GM19438 (cell line): ENCODE results near the gene SH3RF3.

Source experiments
- ATAC-seq: cut with Tn5 transposase; IDR thresholded peaks from one replicate; pipeline ENCODE4 v1.9.1; 2021; ENCODE audit warnings: low read depth; ENCODE audit not compliant: unreplicated experiment

Gene SH3RF3

GRCh38 chr2:109345091-109345490 lies 216.1 kb downstream of the SH3RF3 start:
- ATAC-seq: no peak

DNA sequence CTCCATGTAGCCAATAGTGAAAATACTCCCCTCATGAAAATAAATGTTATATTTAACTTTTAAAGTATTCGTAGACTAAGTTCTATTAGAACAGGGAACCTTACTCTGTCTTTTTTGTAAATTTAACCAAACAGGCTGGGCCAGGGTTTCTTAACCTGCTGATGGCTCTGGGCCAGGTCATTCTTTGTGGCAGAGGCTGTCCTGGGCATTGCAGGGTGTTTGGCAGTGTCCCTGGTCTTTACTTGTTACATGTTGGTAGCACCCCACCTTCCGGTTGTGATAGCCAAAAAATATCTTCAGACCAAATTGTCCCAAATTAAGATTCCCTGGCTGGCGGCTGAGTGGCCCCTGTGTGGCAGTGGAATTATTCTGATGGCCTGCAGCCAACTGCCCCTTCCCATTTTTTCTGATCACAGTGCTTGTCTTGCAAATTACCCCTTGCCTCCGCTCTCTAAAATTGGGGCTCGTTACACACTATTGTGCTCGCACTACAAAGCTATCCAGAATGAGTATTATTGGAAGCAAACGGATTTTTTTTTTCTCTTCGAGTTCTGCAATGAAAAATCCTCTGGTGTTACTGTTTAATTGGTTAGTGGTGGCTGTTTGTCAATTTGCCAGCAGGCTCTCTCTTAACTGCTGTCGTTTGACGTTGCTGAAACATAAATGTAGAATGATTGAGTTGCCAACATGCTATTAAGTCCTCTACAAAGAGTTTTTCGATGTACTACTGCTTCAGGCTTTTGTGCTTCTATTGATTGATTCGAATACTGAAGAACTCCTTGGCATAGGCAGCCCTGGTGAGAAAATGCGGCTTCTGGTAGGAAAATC lies 216.9 kb downstream of the SH3RF3 start:
- no peak for ATAC-seq

DNA sequence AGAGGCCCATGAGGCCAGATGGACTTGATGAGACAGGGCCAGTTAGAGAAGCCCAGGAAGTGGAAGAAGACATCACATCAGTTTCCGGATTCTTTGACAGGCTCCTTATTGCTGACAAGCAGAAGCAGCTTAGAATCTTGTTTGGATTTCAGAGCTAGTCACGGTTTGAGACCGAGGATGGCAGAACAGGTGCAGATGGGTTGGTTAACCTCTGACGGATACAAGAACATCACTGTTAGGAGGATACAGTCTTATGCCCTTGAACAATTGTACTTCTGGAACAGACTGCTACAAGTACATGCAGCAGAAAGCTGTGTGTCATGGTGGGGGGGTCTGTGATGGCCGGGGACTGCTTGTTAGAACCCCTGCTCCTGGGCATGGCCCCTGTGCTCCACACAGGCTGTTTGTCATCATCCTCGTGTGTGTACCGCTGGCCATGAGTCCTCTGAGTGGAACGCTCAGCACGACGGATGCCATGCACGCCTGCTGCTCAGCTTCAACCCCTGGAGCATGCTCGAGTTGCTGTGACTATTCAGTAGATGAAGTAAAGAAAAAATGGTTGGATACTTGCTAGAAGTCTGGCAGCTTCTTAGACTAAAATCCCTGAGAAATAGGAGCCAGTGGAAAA lies 217.7 kb downstream of the SH3RF3 start:
- ATAC-seq: no peak

- no peak for ATAC-seq
These were observed 218.6 kb downstream of the SH3RF3 start for GRCh38 chr2:109347626-109348025.

DNA sequence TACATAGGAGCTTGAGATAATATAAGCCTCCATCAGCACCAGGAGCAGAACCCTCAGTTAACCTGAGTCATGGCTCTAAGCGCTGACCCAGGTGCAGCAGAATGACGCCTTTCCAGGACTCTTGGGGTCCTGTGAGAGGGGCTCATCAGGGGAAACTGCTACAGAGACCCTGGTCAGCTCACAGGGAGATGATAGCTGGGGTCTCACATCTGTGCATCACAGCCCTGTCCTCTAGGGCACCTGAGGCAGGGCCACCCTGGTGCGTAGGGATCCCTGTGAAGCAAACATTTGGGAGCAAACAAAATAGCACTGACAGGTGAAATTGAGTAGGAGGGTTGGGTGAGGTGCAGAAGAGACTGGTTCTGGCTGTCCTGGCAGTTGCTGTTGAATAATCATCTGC lies 219.2 kb downstream of the SH3RF3 start:
- ATAC-seq: no peak

GRCh38 chr2:109348671-109349502 lies 219.9 kb downstream of the SH3RF3 start:
- ATAC-seq: peak; percentile 89

DNA sequence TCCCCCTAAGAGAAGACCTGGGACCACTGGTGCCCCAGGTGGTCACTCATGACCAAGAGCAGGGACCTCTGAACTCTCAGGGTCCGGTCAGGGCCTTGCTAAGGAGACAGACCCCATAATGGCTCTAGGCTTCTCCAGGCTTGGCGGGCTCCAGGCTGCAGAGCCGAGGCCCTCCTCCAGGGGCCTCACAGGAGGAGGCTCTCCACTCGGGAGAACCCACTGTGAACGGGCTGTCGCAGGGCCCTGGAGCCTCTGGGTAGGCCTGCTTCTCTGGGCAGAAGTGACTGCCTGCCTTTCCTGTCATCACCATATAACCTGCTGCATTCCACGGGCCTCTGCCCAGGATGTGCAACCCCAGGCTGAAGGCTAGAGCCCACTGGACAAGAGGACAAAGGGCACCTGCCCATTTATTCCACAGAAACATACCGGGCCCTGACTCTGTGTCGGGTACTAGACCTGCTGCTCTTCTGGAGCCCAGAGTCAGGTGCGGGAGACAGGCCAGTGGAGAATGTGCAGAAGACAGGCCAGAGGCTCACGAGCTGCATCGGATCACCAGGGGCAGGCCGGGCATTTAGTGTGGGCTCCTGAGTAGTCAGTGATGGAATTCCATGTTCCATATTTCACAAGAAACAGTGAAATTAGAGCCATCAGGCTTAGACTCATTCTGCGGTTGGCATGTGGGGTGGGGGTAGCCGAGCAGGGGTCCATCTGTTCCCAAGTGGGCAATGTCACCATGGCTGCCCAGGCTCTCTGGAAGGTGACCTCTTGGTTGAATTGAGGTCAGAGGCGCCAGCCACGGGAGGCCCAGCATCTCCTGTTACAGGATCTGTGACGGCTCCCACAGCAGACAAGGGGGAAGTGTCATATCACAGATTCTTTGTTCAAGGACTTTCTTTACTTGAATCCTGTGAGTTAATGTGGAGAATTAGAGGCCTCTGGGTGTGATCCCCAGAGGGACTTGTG lies 220.8 kb downstream of the SH3RF3 start:
- no peak for ATAC-seq

- no peak for ATAC-seq
These were observed 221.5 kb downstream of the SH3RF3 start for GRCh38 chr2:109350526-109350925.

- no peak for ATAC-seq
These were observed 222.3 kb downstream of the SH3RF3 start for GRCh38 chr2:109351164-109351756.

DNA sequence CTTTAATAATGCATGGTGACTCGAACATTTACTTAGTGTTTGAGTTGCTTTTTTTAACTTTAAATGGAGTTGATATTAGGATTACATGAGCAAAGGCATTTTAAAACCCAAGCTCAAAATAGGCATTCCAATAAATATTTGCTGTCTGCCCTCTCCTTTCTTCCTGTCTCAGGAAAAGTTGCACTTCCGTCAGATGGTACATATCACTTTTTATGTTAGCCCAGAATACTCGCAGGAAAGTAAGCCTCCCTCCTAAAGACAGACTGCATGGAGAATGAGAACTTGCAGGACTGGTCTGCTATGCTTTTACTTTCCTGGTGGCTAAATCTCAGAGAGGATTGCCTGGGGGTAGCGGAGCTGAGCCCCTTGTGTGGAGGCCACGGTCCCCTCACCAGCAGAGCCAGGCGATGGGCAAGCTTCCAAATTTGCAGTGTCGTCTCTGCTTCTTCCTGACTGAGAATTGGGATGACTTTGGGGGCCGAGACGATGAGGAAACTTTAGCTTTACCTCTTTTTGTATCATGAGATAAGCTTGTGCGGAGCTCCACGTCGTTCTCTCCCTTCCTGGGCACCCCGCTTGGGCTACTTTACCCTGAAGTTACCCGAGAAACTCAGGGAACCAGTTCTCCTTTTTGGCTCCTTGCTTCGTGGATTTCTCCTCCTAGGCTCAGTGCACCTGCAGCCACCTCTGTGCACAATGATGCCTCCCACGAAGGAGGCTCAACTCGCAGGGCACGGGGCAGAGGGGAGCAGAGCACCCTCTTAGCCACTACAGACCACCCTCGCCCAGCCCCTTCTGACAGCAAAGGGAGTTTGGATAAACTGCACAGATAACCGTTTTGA lies 223.3 kb downstream of the SH3RF3 start:
- no peak for ATAC-seq

GRCh38 chr2:109352898-109353689 lies 224.1 kb downstream of the SH3RF3 start:
- no peak for ATAC-seq

- ATAC-seq: no peak
These were observed 225.1 kb downstream of the SH3RF3 start for GRCh38 chr2:109353806-109354745.

DNA sequence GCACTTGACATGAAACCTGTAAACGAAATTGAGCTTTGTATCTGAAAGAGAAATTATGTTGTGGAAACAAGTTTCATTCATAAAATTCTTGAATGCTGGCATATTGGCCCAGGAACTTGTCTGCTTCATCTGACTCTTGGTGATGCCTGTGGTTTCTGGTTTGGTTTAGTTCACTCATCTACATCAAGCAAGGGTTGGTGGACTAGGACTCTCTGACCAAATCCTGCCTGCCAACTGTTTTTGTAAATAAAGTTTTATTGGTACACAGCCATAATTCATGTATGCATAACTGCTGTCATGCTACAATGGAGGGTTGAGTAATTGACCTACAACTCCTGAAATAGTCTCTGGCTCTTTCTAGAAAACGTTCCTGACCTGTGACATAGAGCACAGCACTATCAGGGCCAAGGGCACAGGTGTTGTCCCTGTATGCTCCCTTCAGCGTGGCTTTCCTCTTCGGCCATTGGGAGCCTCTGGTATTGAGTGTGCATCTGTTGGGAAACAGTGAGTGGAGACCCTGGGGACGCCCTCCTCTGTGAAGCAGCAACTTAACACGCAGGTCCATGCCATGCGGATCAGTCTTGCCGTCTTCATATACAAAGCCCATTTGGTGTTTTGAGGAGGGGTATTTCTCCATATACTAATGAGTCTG lies 226.3 kb downstream of the SH3RF3 start:
- no peak for ATAC-seq

GRCh38 chr2:109356324-109357035 lies 227.5 kb downstream of the SH3RF3 start:
- ATAC-seq: no peak

DNA sequence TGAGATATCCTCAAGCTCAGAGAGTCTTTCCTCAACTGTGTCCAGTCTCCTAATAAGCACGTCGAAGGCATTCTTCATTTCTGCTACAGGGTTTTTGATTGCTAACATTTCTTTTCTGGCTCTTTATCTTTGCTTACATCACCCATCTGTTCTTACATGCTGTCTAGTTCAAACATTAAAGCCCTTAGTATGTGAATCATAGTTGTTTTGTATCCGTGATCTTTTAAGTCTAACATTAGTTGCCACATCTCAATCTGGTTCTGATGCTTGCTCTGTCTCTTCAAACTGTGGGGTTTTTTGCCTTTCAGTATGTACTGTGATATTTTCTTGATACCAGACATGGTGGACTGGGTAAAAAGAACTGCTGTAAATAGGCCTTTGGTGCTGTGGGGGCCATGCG lies 235.2 kb downstream of the SH3RF3 start:
- no peak for ATAC-seq

GRCh38 chr2:109365131-109365530 lies 236.1 kb downstream of the SH3RF3 start:
- no peak for ATAC-seq
